HL-60/S4 treated with phorbol 12-myristate 13-acetate at 8.2 ng/mL for 4 days and 3 days (cell line): ENCODE results near the gene CXCL16.
"Not testable (repeated sequence)": the region's sequence is repeated elsewhere in the genome, so short reads cannot be mapped to it uniquely, and the experiment has no call there.

ENCODE experiments used
- in situ Hi-C: fragments of 300-500 bp; cut with MboI; formaldehyde crosslinking; loops from 2 replicates; pipeline ENCODE4 v1.15.0; 2022; ENCODE audit warnings: low sequenced_read_pairs

CXCL16 gene

GRCh38 chr17:4722678-4723240, 17.0 kb downstream of the CXCL16 start:
- in situ Hi-C loops: no loop called here

DNA sequence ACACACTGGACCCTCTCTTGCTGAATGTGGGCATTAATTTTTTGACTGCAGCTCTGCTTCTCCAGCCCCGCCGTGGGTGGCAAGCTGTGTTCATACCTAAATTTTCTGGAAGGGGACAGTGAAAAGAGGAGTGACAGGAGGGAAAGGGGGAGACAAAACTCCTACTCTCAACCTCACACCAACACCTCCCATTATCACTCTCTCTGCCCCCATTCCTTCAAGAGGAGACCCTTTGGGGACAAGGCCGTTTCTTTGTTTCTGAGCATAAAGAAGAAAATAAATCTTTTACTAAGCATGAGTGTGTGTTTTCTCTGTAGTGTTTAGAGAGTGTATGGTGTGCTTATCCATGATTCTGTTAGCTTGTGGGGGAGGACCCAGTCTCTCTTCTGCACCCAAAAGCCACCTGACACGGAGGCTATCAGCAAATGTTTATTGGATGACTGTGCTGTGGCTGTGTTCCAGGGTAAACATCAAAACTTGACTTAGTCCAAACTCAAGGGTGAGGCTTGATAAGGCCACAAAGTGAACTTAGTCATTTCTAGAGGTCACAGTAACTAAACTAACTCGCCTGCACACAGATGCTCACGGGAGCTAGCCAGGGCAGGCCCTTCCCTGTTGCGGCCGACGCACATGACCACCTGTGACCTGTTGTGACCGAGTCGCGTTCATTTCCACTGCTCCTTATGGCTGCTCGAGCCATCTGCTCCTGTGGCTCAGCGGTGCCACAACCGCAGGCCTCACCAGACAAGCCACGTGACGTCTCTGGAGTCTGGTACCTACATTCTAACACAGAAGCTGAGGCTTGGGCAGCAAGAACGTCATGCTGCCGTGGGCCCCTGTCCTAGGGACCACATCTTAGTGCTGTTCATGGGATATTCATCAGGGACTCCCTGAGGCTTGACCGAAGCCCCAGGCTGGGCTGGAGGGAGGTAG, 18.3 kb downstream of the CXCL16 start:
- in situ Hi-C loops: no loop called here

DNA sequence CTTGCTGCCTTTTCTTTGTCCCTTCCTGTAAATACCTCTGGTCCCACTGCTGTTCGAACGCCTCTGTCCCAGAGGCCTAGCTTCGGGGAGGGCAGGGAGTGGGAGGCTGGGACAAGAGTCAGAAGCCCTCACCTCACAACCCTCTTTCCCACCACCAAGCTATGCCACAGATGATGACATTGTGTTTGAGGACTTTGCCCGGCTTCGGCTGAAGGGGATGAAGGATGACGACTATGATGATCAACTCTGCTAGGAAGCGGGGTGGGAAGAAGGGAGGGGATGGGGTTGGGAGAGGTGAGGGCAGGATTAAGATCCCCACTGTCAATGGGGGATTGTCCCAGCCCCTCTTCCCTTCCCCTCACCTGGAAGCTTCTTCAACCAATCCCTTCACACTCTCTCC, 18.9 kb downstream of the CXCL16 start:
- in situ Hi-C loops: no loop called here

- in situ Hi-C loops: loop anchor here (10.0 kb wide), 1 partner anchor 165 kb away; no protein-coding TSS in a partner anchor
Observed at GRCh38 chr17:4719684-4720221, 20.0 kb downstream of the CXCL16 start.

DNA sequence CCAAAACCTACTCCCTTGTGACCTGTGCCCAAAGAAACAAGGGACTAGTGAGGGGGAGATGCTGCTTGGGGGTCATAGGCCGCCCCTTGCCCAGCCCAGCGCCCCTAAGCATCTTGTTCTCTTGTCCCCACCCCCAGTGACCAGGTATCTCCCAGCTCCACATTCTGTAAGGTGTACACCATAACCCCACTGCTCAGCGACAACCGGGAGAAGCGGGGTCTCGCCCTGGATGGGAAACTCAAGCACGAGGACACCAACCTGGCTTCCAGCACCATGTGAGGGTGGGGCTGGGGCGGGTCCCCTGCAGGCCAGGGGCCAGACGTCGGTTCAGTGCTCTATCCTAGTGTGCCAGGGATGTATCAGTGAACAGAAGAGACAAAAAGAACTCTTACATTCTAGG, 20.6 kb downstream of the CXCL16 start:
- in situ Hi-C loops: loop anchor here (10.0 kb wide), 1 partner anchor 166 kb away; no protein-coding TSS in a partner anchor

DNA sequence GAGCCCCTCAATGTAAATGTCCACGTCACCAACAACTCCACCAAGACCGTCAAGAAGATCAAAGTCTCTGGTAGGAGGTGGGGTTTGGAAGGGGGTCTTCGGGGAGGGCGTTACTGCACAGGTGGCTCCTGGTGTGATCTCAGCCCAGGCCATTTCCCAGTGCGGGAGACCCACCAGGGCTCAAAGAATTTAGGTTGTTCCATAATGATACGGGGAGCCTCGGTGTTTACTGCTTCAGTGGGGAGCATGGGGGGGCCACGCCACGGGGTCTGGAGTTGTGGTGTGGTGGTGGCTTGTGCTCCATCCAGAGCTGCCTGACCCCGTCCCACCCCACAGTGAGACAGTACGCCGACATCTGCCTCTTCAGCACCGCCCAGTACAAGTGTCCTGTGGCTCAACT, 21.5 kb downstream of the CXCL16 start:
- in situ Hi-C loops: loop anchor here (10.0 kb wide), 1 partner anchor 167 kb away; no protein-coding TSS in a partner anchor

- in situ Hi-C loops: loop anchor here (10.0 kb wide), 1 partner anchor 167 kb away; no protein-coding TSS in a partner anchor
Observed at GRCh38 chr17:4717791-4718190, 21.9 kb downstream of the CXCL16 start.

GRCh38 chr17:4716081-4716480, 23.6 kb downstream of the CXCL16 start:
- in situ Hi-C loops: loop anchor here (10.0 kb wide), 1 partner anchor 169 kb away; no protein-coding TSS in a partner anchor

GRCh38 chr17:4715063-4715744, 24.5 kb downstream of the CXCL16 start:
- in situ Hi-C loops: loop anchor here (10.0 kb wide), 1 partner anchor 170 kb away; no protein-coding TSS in a partner anchor

GRCh38 chr17:4714340-4715062, 25.2 kb downstream of the CXCL16 start:
- in situ Hi-C loops: loop anchor here (10.0 kb wide), 1 partner anchor 170 kb away; no protein-coding TSS in a partner anchor

DNA sequence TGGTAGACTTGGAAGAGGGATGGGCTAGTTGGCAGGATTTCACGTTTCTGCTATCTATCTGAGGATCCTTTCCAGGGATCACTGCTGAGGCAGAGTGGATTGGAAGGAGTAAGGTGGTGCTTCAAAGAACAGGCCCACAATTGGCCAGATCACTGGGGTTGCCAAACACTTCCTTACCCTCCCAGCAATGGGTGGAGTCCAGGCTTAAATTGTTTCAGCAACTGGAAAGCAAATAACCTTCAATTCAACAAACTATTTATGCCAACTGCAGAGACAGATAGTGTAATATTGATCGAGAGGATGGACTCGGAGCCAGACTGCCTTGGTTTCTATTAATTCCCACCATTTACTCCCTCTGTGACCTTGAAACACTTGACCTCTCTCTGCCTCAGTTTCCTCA, 27.2 kb downstream of the CXCL16 start:
- in situ Hi-C loops: loop anchor here (10.0 kb wide), 1 partner anchor 172 kb away; no protein-coding TSS in a partner anchor

DNA sequence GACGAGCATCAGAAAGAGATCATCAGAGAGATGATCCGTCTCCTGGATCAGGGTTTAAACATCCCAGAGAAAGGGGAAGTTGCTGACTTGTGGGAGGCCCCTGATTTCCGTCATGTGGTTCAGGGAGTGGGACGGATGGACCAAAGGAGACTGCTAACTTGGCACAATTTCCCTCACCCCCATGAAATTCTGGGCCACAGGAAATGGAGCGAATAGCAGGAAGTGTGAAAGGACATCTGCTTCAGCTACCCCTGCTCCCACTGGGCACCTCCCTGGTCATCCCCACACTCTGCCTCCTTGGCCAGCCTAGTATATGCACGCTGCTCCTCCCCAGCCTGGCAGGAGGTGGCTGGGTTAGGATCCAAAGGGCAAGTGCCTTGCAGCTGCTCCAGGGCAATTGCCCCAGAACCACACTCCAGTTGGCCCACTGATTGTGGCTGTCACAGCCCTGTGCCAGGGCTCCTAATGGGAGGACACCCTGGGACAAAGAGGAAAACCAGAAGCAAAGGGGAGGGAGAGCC, 28.0 kb downstream of the CXCL16 start:
- in situ Hi-C loops: loop anchor here (10.0 kb wide), 1 partner anchor 173 kb away; no protein-coding TSS in a partner anchor

- in situ Hi-C loops: loop anchor here (10.0 kb wide), 1 partner anchor 174 kb away; no protein-coding TSS in a partner anchor
Observed at GRCh38 chr17:4710693-4711634, 28.8 kb downstream of the CXCL16 start.

- in situ Hi-C loops: loop anchor here (10.0 kb wide), 1 partner anchor 175 kb away; no protein-coding TSS in a partner anchor
Observed at GRCh38 chr17:4709794-4710692, 29.7 kb downstream of the CXCL16 start, which contains the start of gene ARRB2. TSS of gene ARRB2 (plus strand) at chr17:4710632. CDS start at chr17:4710722, 90 bp downstream.

DNA sequence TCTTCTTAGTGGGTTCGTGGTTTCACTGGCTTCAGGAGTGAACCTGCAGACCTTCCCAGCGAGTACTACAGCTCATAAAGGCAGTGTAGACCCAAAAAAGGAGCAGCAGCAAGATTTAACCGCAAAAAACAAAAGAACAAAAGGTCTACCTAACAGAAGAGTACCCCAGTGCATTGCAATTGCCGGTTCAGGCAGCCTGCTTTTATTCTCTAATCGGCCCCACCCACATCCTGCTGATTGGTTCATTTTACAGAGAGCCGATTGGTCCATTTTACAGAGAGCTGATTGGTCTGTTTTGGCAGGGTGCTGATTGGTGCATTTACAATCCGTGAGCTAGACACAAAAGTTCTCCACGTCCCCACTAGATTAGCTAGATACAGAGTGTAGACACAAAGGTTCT, 31.3 kb downstream of the CXCL16 start:
- in situ Hi-C loops: no loop called here

DNA sequence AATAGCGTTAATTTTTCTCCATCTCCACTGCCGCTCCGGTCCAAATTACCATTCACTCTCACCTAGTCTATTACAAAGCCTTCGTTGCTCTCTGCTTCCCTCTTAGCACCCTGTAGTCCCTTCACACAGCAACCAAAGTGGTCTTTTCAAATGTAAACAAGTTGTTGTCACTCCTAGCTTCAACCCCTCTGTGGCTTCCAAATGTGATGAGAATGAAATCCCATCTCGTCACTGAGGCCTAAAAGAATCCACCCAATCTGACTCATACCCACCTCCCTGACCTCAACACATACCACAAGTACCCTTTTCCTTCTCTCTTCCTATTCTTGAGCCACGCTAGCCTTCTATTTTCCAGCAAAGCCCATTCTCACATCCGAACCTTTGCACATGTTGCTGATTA, 33.6 kb downstream of the CXCL16 start:
- in situ Hi-C loops: no loop called here

GRCh38 chr17:4704991-4705390, 34.7 kb downstream of the CXCL16 start:
- in situ Hi-C loops: no loop called here

GRCh38 chr17:4704574-4704907, 35.2 kb downstream of the CXCL16 start:
- in situ Hi-C loops: not testable (repeated sequence)
